ENCODE results near the gene SETD4. TPM values are rescaled to one million over a fixed set of nuclear protein-coding genes. Genes with fewer than 3 reads are reported as not detected.

SETD4 gene
- total RNA-seq, 1 experiment from 2014 or later, result 24.3 TPM

DNA sequence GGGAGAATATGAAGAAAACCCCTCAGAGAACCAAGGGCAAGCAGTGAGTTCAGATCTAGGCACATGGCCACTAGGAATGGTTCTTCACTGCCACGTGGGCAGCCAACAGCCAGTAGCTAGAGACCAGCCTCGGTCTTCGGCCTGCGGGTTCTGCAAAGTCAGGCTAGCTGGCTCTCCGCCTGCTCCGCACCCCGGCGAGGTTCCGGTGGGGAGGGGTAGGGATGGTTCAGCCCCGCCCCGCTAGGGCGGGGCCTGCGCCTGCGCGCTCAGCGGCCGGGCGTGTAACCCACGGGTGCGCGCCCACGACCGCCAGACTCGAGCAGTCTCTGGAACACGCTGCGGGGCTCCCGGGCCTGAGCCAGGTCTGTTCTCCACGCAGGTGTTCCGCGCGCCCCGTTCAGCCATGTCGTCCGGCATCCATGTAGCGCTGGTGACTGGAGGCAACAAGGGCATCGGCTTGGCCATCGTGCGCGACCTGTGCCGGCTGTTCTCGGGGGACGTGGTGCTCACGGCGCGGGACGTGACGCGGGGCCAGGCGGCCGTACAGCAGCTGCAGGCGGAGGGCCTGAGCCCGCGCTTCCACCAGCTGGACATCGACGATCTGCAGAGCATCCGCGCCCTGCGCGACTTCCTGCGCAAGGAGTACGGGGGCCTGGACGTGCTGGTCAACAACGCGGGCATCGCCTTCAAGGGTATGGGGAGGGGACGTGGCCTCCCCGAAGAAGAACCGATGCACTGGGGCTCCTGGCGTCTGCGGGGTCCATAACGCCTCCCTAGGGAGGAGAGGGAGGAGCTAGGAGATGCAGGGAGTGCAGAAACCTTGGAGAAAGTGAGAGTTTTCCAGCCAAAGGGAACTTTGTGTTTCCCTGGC, 9.6 kb upstream of the SETD4 start, which contains the start of gene CBR1:
Gene CBR1 (plus strand): TSS at position 312 of the 871 bp plus-strand sequence. CDS start 92 bp downstream, at position 404.
- no peaks in the 10 kb centered on the region for H3K36me3 ChIP-seq (ENCODE audit: control insufficient read depth, insufficient read depth, low read length)
- Mint-ChIP-seq H3K4me1 (ENCODE audit: low read depth, unreplicated experiment) (peaks cover 26% of the 10 kb centered on the region), H3K9me3 (ENCODE audit: unreplicated experiment) (peaks cover 9% of the 10 kb centered on the region), H3K36me3 (ENCODE audit: insufficient read depth, unreplicated experiment) (peaks cover 28% of the 10 kb centered on the region), H3K4me3 (ENCODE audit: unreplicated experiment) (peak within 1 kb of the TSS; percentile 93), H3K27ac (ENCODE audit: unreplicated experiment) (peak within 1 kb of the TSS; percentile 66), H3K27me3 (ENCODE audit: insufficient read depth, unreplicated experiment) (no peaks in the 10 kb centered on the region)
- ChIA-PET CTCF (interaction anchor here (0.6 kb wide), 2 partner anchors 1164 to 1540 kb away, joined by 3 read pairs; no protein-coding TSS in a partner anchor), POLR2A (interaction anchor here (2.0 kb wide), 1 partner anchor 10 kb away, joined by 23 read pairs; the partner anchor contains the start of gene SETD4)
- intact Hi-C loops (cut with micrococcal nuclease; ENCODE audit: unreplicated experiment), result no loop called here
- H3K4me3 ChIP-seq (ENCODE audit: low read depth, low read length), result peak within 1 kb of the TSS; percentile 68
- BruUV-seq (replicated peaks), result TSS peak; percentile 52
- H3K4me1 ChIP-seq, result peaks cover 6% of the 10 kb centered on the region; the same call in 1 of the 2 replicates
- no peaks in the 10 kb centered on the region for H3K27me3 ChIP-seq (replicated peaks; ENCODE audit: control insufficient read depth, insufficient read depth, low read length)
- DNase-seq, result peak; percentile 89 to 92
- TF ChIP-seq, protein P1, sequence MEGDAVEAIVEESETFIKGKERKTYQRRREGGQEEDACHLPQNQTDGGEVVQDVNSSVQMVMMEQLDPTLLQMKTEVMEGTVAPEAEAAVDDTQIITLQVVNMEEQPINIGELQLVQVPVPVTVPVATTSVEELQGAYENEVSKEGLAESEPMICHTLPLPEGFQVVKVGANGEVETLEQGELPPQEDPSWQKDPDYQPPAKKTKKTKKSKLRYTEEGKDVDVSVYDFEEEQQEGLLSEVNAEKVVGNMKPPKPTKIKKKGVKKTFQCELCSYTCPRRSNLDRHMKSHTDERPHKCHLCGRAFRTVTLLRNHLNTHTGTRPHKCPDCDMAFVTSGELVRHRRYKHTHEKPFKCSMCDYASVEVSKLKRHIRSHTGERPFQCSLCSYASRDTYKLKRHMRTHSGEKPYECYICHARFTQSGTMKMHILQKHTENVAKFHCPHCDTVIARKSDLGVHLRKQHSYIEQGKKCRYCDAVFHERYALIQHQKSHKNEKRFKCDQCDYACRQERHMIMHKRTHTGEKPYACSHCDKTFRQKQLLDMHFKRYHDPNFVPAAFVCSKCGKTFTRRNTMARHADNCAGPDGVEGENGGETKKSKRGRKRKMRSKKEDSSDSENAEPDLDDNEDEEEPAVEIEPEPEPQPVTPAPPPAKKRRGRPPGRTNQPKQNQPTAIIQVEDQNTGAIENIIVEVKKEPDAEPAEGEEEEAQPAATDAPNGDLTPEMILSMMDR (IDR thresholded peaks at IDR 0.05; ENCODE audit: insufficient read depth in 1 of 2, low read depth in 1 of 2, low read length in 1 of 2, severe bottlenecking in 1 of 2, unreplicated experiment in 1 of 2), result no peak
- H3K9me3 ChIP-seq, result peaks cover 13% of the 10 kb centered on the region; the same call in 1 of the 2 replicates

DNA sequence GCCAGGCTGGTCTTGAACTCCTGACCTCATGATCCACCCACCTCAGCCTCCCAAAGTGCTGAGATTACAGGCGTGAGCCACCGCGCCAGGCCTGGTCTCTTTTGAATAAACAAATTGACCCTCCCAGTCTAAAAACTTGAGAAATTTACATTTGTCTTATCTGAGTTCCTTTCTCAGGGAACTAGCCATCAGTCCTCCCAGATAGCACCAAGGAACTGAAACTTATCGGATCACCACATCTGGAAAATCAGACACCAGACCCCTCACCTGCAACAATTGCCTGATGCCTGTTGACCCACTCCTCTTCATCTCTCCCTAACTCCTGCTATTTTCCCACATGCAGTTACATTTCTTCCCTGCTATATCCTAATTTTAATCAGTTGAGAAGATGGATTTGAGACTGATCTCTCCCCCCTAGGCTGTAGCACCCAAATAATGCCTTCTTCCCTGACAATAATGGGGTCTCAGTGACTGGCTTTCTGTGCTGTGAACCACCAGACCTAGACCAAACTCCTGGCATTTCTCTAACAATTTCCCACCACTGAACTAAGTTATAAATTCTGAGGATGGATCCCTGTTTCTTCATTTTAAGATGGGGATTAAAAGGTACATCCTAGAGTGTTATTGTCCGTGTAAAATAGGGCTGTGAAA, 8.5 kb upstream of the SETD4 start:
- no TSS peak for BruUV-seq (replicated peaks)
- POLR2A ChIA-PET, result interaction anchor here (2.0 kb wide), 1 partner anchor 9 kb away, joined by 23 read pairs; the partner anchor contains the start of gene SETD4

More for the DNA sequence above, 8.5 kb upstream of the SETD4 start:
- intact Hi-C loops (cut with micrococcal nuclease; ENCODE audit: unreplicated experiment), result no loop called here
- Mint-ChIP-seq H3K9me3 (ENCODE audit: unreplicated experiment) (peaks cover 9% of the 10 kb centered on the region), H3K27me3 (ENCODE audit: insufficient read depth, unreplicated experiment) (no peaks in the 10 kb centered on the region), H3K36me3 (ENCODE audit: insufficient read depth, unreplicated experiment) (peaks cover 28% of the 10 kb centered on the region), H3K27ac (ENCODE audit: unreplicated experiment) (no peak overlapping the region), H3K4me3 (ENCODE audit: unreplicated experiment) (peak overlapping the region; percentile 93), H3K4me1 (ENCODE audit: low read depth, unreplicated experiment) (peaks cover 31% of the 10 kb centered on the region)
- no peak for DNase-seq
- Histone ChIP-seq H3K36me3 (ENCODE audit: control insufficient read depth, insufficient read depth, low read length) (no peaks in the 10 kb centered on the region), H3K9me3 (peaks cover 13% of the 10 kb centered on the region; the same call in 1 of the 2 replicates), H3K4me1 (peaks cover 6% of the 10 kb centered on the region; the same call in 1 of the 2 replicates), H3K27me3 (replicated peaks; ENCODE audit: control insufficient read depth, insufficient read depth, low read length) (no peaks in the 10 kb centered on the region), H3K4me3 (ENCODE audit: low read depth, low read length) (no peak overlapping the region)
- CTCF ChIA-PET, result interaction anchor here (0.6 kb wide), 1 partner anchor 1541 kb away, joined by 3 read pairs; no protein-coding TSS in a partner anchor
- TF ChIP-seq, protein P1 (IDR thresholded peaks at IDR 0.05; ENCODE audit: insufficient read depth in 1 of 2, low read depth in 1 of 2, low read length in 1 of 2, severe bottlenecking in 1 of 2, unreplicated experiment in 1 of 2), result no peak

All from Caco-2 (cell line).